ENCODE results near the gene OR51T1.
"Not testable (repeated sequence)": the region's sequence is repeated elsewhere in the genome, so short reads cannot be mapped to it uniquely, and the experiment has no call there.

OR51T1 gene, protein sequence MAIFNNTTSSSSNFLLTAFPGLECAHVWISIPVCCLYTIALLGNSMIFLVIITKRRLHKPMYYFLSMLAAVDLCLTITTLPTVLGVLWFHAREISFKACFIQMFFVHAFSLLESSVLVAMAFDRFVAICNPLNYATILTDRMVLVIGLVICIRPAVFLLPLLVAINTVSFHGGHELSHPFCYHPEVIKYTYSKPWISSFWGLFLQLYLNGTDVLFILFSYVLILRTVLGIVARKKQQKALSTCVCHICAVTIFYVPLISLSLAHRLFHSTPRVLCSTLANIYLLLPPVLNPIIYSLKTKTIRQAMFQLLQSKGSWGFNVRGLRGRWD

DNA sequence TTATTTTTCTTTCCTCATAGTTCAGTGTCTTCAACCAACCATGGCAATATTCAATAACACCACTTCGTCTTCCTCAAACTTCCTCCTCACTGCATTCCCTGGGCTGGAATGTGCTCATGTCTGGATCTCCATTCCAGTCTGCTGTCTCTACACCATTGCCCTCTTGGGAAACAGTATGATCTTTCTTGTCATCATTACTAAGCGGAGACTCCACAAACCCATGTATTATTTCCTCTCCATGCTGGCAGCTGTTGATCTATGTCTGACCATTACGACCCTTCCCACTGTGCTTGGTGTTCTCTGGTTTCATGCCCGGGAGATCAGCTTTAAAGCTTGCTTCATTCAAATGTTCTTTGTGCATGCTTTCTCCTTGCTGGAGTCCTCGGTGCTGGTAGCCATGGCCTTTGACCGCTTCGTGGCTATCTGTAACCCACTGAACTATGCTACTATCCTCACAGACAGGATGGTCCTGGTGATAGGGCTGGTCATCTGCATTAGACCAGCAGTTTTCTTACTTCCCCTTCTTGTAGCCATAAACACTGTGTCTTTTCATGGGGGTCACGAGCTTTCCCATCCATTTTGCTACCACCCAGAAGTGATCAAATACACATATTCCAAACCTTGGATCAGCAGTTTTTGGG lies at the start of gene OR51T1:
Gene OR51T1, plus strand, starts transcription at position 41 of the 641 bp plus-strand sequence. Its CDS starts 0 bp downstream, at position 41.
- DNase-seq (ENCODE audit: low read depth in 1 of 2, low spot score in 1 of 2) = no peak

DNA sequence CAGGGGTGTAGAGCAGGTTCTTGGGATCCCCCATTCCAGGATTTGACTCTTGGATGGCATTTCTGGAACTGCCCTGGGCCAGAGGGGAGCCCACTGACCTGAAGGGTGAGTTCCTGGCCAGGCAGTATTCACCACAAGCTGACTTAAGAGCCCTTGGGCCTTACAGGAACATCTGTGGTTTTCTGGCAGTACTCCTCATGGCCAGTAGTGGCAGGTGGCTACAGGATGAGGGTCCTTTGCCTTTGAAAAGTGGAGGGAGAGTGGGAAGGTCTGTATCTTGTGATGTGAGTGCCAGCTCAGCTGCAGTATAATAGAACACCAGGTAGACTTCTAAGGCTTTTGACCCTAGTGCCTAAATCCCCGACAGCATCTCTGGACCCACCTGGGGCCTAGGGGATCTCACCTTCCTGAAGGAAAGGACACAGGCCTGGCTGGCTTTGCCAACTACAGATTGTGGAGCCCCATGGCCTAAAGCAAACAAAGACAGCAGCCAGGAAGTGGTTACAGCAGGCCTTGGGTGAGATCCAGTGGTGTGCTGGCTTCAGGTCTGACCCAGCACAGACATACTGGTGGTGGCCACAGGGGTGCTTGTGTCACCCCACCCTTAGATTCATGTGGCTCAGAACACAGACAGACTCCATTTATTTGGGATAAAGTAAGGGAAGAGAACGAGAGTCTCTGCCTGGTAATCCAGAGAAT lies 41.7 kb upstream of the OR51T1 start:
- DNase-seq (ENCODE audit: low read depth in 1 of 2, low spot score in 1 of 2) = no peak

DNA sequence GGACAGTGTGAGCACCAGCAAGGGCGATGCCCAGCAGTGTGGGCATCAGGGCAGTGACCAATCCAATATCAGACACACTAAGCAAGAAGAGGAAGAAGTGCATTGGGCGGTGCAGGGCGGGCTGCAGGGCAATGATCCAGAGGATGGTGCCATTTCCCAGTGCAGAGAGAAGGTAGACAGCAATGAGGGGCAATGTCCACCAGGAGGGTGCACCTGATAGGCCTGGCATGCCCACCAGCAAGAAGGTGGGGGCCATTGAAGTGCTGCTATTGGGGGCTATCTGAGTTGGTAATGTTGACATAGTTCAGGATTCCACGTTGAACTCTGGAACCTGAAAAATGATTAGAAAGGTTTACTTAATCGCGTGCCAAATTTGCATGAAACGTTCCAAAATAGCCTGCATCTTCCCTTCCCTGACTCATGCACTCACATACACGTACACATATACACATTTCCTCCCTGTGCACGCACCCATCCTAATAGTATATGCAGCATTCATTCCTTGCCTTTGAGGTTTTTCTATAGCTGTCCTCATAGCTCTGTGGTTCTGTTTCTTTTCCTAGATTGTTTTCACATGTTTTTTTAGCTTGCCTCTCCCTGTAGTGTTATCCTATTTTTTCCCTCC lies 32.7 kb upstream of the OR51T1 start, which contains the start of gene OR51S1:
Gene OR51S1, minus strand, starts transcription at position 301 of the 625 bp plus-strand sequence. Its CDS starts 0 bp downstream, at position 301.
- no peak for DNase-seq (ENCODE audit: low read depth in 1 of 2, low spot score in 1 of 2)

DNA sequence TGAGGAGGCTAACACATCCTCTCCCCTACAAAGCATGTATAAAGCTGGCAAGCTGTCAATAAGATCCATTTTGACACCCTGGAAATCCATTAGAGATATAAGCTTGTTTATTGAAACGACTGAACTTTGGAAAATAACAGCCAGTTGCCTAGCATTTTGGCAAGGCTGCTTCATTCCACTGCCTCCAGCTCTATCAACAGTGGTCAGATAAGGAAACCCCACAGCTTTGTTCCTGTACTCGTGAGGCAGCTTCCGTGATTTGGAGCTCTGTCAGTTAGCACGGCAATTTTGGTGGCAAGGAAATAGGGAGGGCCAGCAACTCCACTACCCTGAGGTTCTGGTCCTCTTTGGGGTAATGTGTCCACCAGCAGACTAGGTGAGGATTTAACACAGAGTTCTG lies 30.7 kb upstream of the OR51T1 start:
- DNase-seq (ENCODE audit: low read depth in 1 of 2, low spot score in 1 of 2) = no peak

DNA sequence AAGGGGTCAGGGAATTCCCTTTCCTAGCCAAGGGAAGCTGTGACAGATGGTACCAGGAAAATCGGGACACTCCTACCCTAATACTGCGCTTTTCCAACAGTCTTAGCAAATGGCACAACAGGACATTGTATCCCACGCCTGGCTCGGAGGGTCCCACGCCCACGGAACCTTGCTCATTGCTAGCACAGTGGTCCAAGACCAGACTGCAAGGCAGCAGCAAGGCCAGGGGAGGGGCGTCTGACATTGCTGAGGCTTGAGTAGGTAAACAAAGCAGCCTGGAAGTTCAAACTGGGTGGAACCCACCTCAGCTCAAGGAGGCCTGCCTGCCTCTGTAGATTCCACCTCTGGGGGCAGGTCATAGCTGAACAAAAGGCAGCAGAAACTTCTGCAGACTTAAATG lies 27.4 kb upstream of the OR51T1 start:
- DNase-seq (ENCODE audit: low read depth in 1 of 2, low spot score in 1 of 2) = not testable (repeated sequence)

DNA sequence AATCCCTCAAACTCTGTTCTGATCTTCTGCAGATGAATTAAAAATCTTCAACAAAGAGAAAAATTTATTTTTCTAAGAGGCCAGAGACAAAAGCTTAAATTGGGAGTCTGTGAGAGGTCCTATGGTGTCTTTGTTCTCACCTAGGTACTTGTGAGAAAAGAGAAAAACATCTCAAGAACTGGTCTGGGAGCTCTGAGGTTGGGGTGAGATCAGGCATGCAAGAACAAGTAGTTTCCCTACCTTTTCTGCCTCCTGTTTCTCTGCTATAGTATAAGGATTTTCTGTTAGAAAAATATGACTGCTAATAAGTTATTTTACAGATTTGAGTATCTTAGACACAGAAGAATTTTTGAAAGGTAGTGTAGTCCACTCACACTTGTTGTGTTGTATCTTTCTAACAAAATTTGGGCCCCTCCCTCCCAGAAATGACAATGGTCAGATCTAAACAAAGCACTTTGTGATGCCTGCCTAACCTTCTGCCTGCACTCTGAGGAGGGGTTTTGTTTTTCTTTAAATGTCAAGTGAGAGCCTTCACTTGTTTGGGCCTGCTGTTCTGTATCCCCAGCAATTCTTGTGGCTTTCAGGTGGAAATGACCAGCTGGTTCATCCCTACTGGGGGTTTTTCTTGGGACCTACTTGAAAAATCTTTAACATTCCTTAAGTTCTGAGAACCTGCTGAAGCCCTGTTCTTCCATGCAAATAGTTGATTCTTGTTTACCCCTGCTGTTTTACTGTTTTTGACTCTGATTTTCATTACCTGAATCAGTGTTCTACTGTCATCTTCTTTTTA lies 19.1 kb upstream of the OR51T1 start:
- no peak for DNase-seq (ENCODE audit: low read depth in 1 of 2, low spot score in 1 of 2)

DNA sequence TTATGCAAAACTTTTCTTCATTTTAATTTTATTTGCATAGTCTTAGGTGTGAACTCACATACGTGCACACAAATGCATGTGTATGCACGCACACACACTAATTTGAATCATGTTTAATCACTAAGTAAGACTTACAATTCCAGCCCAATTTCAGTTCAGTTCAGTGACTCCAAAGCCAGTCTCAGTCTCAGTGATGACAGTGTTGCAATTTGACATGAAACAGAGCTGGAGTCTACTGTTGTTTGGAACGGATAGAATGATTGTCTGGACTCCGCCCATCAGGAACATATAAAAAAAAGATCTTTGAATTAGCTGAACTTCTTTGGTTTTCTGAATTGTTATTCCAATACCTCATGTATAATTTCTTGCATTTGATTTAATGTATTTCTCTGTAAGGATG lies 17.8 kb upstream of the OR51T1 start:
- no peak for DNase-seq (ENCODE audit: low read depth in 1 of 2, low spot score in 1 of 2)

DNA sequence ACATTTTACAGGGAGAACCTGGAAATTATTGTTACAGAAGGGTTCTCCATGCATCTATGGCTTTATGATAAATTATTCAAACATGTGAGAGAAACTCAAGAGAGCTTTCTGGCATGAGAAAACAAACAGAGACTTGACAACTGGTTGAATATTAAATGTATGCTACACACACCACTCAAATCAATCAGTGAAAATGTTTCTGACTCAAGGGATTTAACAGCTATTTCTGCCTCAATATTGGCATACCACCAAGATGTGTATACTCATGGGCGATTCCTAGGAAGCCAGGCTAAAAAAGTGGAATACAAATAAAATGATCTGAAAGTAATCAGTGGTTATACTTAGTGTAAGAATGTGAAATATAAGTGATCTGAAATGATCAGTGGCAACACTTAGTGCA lies 15.8 kb upstream of the OR51T1 start:
- no peak for DNase-seq (ENCODE audit: low read depth in 1 of 2, low spot score in 1 of 2)

DNA sequence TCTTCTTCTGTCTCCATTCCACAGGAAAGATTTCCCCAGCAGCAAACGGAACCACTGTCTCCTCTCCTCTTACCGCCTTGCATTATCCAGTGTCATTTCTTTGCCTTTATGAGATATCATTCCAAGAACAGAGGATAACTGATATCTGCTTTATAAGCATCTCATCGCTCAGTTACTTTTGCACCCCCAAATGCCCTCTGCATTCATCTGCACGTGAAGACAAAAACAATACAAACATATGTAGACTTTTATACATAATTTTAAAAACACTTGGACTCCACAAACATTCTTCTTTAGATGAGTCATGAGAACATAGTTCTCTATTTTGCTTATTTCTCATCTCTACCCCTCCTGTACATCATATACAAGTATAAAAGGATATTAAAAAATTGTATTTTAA lies 512 bp upstream of the OR51T1 start:
- no peak for DNase-seq (ENCODE audit: low read depth in 1 of 2, low spot score in 1 of 2)

DNA sequence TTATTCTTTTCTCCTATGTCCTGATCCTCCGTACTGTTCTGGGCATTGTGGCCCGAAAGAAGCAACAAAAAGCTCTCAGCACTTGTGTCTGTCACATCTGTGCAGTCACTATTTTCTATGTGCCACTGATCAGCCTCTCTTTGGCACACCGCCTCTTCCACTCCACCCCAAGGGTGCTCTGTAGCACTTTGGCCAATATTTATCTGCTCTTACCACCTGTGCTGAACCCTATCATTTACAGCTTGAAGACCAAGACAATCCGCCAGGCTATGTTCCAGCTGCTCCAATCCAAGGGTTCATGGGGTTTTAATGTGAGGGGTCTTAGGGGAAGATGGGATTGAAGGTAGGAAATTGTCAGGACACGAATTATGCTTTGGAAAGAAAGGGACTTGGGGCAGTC lies 843 bp downstream of the OR51T1 start:
- no peak for DNase-seq (ENCODE audit: low read depth in 1 of 2, low spot score in 1 of 2)

DNA sequence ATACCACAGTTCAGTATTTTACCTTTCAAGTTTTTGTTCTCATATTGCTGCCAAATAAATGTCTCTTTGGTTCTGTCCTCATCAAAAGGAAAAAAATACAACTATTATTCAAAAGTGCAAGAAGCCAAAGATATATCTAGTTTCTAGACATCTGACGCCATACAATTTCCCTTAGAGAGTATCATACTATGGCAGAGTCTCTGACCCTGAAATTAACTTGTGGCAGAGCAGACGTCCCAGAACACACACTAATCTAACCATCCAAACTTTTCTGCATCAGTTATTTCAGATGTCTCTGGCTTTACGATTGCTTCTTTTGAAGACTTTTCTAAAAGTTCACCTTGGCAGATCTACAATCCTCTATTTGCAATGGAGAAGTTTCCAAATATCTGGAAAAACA lies 2.7 kb downstream of the OR51T1 start:
- no peak for DNase-seq (ENCODE audit: low read depth in 1 of 2, low spot score in 1 of 2)

DNA sequence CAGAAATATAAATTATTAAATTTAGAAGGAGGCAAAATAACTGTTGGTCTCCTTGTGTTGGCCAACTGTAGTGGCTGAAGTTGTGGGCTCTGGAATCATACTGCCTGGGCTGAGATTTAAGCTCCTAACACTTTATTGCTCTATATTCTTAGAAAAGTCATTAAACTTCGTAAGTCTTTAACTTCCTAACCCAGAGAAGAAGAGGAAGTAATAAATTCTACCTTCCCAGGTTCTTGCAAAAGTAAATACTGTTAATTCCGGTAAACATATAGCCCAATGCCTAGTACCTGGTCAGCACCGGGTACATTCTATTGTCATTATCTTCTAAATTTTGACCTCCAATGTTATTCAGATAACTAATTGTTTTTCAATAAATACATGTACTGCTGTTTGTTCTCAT lies 4.5 kb downstream of the OR51T1 start:
- DNase-seq (ENCODE audit: low read depth in 1 of 2, low spot score in 1 of 2) = no peak

DNA sequence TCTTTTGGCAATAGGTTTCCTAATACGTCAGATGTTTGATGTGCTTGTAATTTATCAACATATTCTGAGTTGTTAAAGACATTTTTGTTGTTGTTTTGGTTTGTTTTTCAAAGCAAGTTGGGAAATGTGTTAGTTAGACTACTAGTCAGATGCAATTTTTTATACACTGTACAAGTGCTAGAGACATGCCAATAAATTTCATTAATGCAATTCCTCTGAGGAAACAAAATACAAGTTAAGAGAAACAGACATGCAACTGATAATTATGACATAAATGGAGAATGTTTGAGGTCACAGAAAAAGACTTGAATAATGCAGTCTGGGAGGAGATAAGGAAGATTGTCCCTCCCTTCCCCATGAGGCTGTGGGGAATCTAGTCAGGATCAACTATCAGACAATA lies 5.9 kb downstream of the OR51T1 start:
- no peak for DNase-seq (ENCODE audit: low read depth in 1 of 2, low spot score in 1 of 2)

DNA sequence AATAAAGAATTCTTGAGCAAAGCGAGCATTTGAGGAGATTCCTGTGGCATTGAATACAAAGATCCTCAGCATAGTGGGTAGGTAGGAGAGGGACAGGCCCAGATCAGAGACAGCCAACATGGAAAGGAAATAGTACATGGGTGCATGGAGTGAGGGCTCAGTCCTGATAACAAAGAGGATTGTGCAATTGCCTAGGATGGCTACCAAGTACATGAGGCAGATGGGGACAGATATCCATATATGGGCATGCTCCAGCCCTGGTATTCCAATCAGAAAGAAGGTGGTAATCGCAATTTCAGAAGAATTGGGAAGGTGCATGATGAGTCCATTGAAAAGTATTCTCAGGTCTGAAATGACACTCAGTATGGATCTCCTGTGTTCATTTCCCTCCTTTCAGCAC lies 8.6 kb downstream of the OR51T1 start:
- no peak for DNase-seq (ENCODE audit: low read depth in 1 of 2, low spot score in 1 of 2)

DNA sequence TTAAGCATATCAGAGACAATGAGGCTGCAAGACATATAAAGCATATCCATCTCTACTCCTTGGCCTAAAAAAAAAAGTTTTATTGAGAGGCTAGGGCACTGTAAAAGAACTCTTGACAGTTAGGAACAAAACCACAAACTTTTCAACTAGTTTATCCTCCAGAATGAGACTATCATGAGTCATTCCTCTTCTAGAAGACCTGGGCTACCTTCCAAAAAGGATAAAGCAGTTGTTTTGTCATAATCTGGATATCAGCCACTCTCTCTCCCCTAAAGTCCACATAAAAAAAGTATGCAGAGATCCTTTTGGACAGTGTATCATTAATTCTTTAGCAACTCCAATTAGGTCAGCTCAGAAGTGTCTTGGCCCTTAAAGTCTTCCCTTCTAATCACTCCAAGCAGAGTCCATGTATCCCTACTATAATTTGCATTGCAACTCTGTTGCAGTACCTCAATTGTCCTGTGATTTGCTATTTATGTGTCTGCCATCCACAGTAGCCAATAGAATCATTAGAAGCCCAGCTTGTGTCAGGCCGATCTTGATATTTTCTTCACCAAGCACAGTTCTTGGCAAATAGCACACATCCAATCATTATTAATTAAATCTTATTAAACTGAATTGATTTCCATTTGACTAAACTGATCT lies 10.4 kb downstream of the OR51T1 start:
- DNase-seq (ENCODE audit: low read depth in 1 of 2, low spot score in 1 of 2) = no peak

DNA sequence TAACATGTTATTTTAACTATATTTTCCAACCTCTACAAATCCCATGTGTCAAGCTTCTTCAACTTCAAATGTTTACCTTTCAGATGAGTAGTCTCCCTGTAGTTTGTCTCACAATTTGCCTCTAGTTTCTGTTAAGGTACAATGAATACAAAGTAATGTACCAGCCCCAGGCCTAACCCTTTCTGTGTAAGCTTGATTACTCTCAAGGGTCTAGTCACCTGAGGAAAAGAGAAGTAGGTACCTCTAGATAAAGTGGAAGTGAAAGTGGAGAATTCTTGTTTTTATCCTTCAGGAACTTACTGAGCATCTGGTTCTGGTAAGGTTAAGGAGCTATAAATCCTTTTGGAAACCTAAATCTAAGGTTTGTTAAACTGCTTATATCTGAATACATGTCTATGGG lies 21.8 kb downstream of the OR51T1 start, which contains the start of gene OR51A7:
Gene OR51A7, plus strand, starts transcription at position 300 of the 400 bp plus-strand sequence. CDS start 3,587 bp downstream, outside the sequence.
- DNase-seq (ENCODE audit: low read depth in 1 of 2, low spot score in 1 of 2) = no peak

DNA sequence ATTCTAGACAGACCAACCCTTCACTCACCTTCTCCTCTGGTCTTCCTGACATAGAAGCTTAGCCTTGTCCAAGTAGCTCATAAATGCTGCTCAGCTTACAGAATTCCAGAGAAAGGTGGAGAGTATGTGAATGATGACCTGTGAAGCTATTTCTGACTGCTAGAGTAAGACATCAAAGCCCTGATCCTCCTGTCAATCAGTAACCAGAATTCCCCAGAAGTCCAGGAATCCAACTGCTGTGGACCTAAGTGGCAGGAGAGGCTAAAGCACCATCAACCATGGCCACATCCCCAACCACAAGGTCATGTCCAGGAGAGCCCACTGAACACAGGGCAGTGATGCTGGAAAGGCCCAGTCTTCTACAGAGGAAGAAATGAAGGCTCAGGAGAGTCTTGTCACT lies 34.9 kb downstream of the OR51T1 start:
- DNase-seq (ENCODE audit: low read depth in 1 of 2, low spot score in 1 of 2) = no peak

DNA sequence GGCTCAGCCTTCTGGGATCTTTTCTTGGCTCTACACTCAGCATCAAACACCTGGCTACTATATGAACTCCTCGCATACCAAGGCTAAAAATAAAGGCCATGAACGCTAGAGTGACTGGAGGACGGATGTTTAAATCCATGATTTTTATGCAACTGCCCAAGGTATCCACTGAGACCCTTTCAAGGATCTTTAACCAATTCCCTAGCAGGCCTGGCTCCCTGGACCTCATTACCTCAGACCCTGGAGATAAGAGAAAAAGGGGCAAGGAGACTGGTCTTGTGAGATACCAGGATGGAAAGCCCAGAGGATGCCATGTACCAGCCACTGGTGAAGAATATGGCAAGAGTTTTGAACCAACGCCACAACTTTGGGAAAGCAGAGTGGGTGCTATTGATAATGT lies 37.5 kb downstream of the OR51T1 start, which contains the start of gene OR51G2:
Gene OR51G2, minus strand, starts transcription at position 101 of the 400 bp plus-strand sequence. CDS start 3,687 bp downstream, outside the sequence.
- DNase-seq (ENCODE audit: low read depth in 1 of 2, low spot score in 1 of 2) = no peak

DNA sequence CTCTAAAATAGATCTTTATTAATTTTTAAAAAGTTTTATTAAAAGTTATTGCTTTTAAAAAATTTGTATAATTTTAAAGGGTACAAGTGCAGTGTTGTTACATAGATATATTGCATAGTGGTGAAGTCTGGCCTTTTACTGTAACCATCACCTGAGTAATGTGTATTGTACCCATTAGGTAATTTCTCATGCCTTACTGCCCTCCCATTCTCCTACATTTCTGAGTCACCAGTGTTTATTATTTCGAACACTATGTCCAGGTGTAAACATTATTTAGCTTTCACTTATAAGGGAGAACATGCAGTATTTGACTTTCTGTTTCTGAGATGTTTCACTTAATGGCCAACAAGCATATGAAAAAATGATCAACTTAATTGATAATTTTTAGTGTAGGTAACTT lies 40.1 kb downstream of the OR51T1 start:
- DNase-seq (ENCODE audit: low read depth in 1 of 2, low spot score in 1 of 2) = no peak

DNA sequence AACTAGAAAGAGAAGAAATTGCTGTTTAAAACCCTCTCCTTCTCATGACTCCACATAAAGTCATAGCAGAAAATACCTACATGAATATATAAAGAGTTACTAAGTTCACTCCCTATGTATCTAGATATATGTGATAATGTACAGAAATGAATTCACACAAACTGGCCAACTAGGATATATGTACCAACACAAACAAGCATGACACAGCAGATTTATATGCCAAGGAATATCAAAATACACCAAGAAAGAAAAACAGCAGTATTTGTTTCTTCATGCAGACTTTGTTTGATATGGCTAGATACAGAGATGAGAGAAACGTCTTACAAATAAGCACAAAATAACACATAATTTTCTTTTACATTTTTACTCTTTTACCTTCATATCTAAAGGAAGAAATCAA lies 40.6 kb downstream of the OR51T1 start:
- DNase-seq (ENCODE audit: low read depth in 1 of 2, low spot score in 1 of 2) = no peak
